HG02642 (cell line): ENCODE results near the gene AKR1D1.
A peak's percentile ranks its signal among the peaks of the same experiment; 100 is the strongest.
"Not testable (repeated sequence)": the region's sequence is repeated elsewhere in the genome, so short reads cannot be mapped to it uniquely, and the experiment has no call there.

Source experiments
- ATAC-seq: cut with Tn5 transposase; IDR thresholded peaks from one replicate; pipeline ENCODE4 v1.9.1; 2021; ENCODE audit warnings: mild to moderate bottlenecking; ENCODE audit not compliant: unreplicated experiment, poor library complexity

Gene AKR1D1

GRCh38 chr7:138070908-138071307, 5.4 kb upstream of the AKR1D1 start:
- no peak for ATAC-seq

- ATAC-seq = no peak
These were observed 3.5 kb upstream of the AKR1D1 start for GRCh38 chr7:138072726-138073125.

- ATAC-seq = no peak
These were observed 2.1 kb upstream of the AKR1D1 start for GRCh38 chr7:138074121-138074520.

DNA sequence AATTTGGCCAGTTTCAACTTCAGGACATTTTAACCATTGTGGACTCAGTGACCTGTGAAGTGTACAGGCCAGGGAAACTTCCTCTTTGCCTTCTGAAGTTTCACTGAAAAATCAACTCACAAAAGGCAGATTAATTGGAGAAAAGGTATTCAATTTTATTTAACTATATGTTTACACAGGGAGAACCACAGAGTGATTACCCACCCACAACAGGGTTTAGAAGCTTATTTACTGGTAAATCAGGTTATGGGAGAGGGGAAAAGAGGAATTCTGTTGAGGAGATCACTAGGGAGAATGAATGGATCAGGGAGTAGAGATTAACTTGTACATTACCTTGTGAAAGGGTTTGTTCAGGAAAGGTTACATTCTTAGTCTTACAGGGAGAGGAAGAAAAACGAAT, 1.7 kb upstream of the AKR1D1 start:
- ATAC-seq = no peak

DNA sequence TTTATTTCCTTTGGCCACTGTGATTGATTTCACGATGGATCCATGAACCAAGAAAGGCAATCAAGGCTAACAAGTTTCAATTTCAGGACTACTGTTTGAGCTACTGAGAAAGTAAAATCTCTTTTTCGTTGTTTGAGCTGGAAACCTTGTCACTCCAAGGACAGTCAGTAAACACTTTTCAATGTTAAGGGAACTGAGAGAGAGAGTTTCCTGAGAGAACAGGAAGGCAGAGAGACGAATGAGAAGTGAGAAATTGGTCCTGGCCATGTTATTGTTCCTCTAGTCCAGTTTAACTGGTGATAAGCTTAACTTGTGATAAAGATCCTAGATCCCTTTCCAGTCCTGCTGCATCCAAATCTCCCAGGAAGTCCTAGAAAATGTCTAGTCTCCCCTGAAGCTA, 909 bp upstream of the AKR1D1 start:
- ATAC-seq = no peak

- not testable (repeated sequence) for ATAC-seq
These were observed 473 bp upstream of the AKR1D1 start for GRCh38 chr7:138075786-138076185.

DNA sequence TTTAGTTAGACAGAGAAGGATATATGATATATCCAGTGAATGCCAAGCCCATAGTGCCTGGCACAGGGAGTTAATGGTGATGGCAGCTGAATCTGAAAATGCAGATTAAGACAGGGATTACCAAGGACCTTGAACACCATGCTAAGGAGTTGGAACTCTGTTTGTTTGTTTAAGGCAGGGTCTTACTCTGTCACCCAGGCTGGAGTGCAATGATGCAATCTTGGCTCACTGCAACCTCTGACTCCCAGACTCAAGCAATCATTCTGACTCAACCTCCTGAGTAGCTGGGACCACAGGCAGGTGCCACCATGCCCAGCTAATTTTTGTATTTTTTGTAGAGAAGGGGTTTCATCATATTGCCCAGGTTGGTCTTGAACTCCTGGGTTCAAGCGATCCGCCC, 1.6 kb downstream of the AKR1D1 start:
- no peak for ATAC-seq

- ATAC-seq = no peak
These were observed 2.9 kb downstream of the AKR1D1 start for GRCh38 chr7:138079137-138079536.

DNA sequence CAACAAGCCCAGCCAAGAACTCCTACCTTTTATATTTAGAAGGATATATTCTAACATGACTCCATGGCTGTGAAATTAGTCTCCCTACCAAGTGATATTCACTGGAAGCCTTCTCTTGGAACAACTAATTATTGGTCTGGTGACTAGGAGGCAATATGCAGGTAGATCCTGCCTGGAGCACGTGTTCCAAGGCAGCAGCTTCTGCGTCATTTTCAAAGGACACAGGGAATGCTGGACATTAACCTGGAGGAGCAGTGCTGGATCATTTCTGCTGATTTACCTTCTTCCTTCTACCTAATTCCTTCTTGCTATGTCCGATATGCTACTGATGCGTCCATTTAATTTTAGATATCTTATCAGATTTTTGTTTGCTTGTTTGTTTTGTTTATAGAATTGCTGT, 5.6 kb downstream of the AKR1D1 start:
- no peak for ATAC-seq

- ATAC-seq = no peak
These were observed 7.6 kb downstream of the AKR1D1 start for GRCh38 chr7:138083859-138084258.

DNA sequence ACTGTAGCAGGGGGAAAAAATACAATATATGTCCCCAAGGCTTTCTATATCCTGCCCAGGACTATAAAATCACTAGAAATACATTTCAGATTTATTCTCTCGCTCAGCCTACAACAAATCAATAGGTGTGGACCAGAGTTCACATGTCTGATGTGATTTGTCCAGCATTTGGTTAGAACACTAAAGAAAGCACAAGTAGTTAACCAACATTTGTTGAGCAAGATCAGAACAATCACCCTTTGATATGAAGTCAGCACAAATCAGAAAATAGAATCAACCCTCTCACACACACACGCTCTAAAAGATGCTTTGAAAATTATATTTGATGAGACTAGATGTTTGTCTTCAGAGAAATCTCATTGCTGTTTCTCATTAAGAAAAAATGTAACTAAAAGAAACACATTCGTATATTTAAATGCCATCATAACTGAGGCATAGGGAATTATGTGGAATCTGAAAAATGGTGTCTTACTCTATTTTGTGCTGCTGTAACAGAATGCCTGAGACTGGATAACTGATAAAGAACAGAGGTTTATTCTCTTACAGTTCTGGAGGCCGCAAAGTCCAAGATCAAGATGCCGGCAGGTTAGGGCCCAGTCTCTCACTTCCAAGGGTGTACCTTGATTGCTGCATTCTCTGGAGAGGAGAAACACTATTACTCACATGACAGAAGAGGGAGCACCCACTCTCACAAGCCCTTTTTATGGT, 10.5 kb downstream of the AKR1D1 start:
- no peak for ATAC-seq

GRCh38 chr7:138089080-138089901, 13.0 kb downstream of the AKR1D1 start:
- no peak for ATAC-seq

DNA sequence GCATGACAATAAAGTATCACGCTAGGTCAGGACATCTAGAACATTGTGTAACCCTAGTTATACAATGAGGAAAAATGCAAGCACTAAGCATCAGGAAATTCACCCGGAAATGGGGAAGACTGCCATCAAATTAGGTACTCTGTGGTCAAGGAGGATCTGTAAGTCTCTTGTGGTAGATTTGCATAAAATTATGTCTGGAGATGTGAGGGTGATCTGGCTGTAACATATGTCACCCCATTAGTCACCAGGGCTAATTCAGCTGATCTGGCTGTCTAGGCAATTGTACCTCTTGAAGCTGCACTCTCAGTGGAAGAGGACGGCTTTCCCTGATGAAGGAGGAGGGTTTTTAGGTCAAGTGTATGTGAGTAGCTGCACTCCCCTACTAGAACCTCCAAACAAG, 14.8 kb downstream of the AKR1D1 start:
- ATAC-seq = peak; percentile 61

GRCh38 chr7:138091840-138092239, 15.6 kb downstream of the AKR1D1 start:
- not testable (repeated sequence) for ATAC-seq

DNA sequence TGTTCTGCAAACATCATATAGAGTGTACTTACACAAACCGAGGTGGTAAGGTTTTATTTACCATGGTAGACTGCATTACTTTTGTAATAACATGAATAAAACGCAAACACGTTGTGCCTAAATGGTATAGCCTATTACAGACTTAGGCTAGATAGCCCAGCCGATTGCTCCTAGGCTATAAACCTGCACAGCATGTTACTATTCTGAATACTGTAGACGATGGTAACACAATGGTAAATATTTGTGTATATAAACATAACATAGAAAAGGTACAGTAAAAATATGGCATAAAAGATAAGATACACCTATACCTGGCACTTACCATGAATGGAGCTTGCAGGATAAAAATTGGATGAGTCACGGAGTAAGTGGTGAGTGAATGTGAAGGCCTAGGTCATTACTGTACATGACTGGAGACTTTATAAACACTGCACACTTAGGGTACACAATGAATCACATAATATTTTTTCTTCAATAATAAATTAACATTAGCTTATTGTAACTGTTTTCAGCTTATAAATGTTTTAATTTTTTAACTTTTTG, 16.3 kb downstream of the AKR1D1 start:
- no peak for ATAC-seq

DNA sequence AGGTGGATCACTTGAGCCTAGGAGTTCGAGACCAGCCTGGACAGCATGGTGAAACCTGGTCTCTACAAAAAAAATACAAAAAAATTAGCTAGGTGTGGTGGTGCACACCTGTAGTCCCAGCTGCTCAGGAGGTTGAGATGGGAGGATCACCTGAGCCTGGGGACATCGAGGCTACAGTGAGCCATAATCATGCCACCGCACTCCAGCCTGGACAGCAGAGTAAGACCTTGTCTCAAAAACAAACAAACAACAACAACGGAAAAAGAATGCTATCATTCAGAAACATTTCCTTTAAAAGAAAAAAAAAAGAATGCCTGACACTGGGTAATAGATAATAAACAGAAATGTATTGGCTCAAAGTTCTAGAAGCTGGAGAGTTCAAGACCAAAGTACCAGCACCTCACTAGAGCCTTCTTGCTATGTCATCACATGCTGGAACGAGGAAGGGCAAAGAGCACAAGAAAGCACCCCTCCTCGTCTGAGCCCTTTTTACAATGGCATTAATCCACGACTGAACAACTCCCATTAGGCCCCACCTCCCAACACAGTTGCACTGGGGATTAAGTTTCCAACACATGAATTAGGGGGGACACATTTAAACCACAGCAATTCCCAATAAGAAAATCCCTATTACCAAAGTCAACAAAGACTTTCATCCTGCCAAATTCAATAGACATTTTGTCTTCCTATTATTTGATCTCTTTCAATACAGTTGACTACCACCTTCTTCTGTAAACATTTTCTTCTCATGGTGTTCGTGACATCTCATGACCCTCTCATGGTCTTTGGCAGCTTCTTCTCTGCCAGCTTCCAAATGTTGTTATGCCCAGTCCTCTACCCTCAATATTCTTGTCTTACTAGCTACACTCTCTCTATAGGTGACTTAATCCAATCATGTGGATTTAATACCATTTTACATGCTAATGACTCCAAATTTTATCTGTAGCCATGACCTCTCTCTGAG, 20.0 kb downstream of the AKR1D1 start:
- ATAC-seq = no peak

DNA sequence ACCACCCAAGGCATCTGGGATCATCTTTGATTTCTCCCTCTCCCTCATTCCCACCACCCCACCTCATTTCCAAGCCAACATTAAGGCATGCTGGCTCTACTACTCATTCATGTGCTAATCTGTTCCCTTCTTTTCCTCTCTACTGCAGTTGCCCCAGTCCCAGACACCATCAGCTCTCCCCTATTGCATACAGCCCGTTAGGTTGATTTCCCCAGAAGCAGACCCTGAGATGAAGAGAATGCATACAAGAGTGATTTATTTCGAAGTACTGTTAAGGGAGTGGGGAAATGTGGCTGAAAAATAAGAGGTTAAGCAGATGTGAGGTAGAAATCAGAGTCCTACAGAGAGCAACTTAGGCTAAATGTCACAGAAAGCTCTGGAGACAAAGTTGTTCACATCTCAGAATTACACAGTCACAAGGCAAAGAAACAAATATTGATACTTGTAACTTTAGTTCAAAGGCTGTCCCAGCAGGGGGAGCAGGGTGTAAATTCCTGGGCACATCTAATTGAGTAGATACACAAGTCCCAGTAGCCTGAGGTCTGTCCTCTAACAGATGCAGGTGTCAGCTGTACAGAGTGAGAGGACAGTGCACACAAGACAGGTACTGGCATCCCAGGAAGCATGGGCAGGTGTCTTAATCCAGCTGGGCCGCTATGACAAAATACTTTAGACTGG, 20.9 kb downstream of the AKR1D1 start:
- peak; percentile 61 for ATAC-seq

GRCh38 chr7:138099813-138100212, 23.6 kb downstream of the AKR1D1 start:
- ATAC-seq = no peak

DNA sequence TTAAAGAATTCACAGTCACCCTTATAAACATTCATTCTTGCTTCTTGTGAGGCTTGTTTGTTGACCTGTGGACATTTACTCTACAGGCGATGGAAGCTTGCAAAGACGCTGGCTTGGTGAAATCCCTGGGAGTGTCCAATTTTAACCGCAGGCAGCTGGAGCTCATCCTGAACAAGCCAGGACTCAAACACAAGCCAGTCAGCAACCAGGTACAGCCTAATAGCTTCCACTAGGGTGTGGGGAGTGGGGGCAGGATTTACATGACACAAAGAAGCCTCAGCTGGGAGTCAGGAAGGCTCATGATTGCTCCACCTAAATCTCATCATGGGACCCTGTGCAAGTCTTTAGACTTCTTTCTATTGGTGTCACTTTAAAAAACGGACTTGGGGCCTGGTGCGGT, 29.0 kb downstream of the AKR1D1 start:
- no peak for ATAC-seq

GRCh38 chr7:138115047-138115446, 38.8 kb downstream of the AKR1D1 start:
- no peak for ATAC-seq
